Keratinocyte (primary cell): Measurements from ENCODE around the gene XPOT. TPM values are rescaled to one million over a fixed set of nuclear protein-coding genes. Genes with fewer than 3 reads are reported as not detected.

Source experiments
- DNase-seq: peaks from one replicate; pipeline ENCODE4 v3.0.0-alpha.2; 2011; ENCODE audit warnings: low read depth, missing footprints, low spot score
- FAIRE-seq: peaks from 2 replicates; lab custom pipeline; 2011; peaks lifted over from hg19 to GRCh38; lab: Jason Lieb, UNC
- H2AFZ ChIP-seq: 2 replicates; pipeline ENCODE4 v1.6.0; 2012; ENCODE audit warnings: low read length, control low read depth, inconsistent platforms; ENCODE audit not compliant: control insufficient read depth
- H3K27ac ChIP-seq: 2 replicates; pipeline ENCODE4 v1.5.1; 2011; ENCODE audit warnings: low read length; ENCODE audit not compliant: control insufficient read depth, insufficient read depth
- H3K27me3 ChIP-seq: 3 replicates; pipeline ENCODE4 v1.6.0; 2011; ENCODE audit warnings: low read length; ENCODE audit not compliant: control insufficient read depth, insufficient read depth; ENCODE audit errors: extremely low read depth
- H3K36me3 ChIP-seq, 2 experiments: 2 replicates in 1 of 2; 3 replicates in 1 of 2; pipeline ENCODE4 v1.5.1; 2011; ENCODE audit warnings: low read length in 2 of 2, mild to moderate bottlenecking in 1 of 2; ENCODE audit not compliant: control insufficient read depth in 2 of 2, insufficient read depth in 2 of 2; ENCODE audit errors: extremely low read depth in 1 of 2
- H3K4me1 ChIP-seq: 3 replicates; pipeline ENCODE4 v1.5.1; 2011; ENCODE audit warnings: low read length; ENCODE audit not compliant: control insufficient read depth, insufficient read depth; ENCODE audit errors: extremely low read depth
- H3K4me2 ChIP-seq: 3 replicates; pipeline ENCODE4 v1.6.0; 2011; ENCODE audit warnings: low read depth, low read length; ENCODE audit not compliant: control insufficient read depth, insufficient read depth; ENCODE audit errors: extremely low read depth
- H3K4me3 ChIP-seq, 3 experiments: fragments of 200-600 bp in 1 of 3; sonication (generic) in 1 of 3; 2 replicates in 2 of 3; 3 replicates in 1 of 3; pipeline ENCODE4 v1.5.1; 2011 to 2016; ENCODE audit warnings: low read length in 3 of 3, mild to moderate bottlenecking in 3 of 3, control low read depth in 2 of 3, inconsistent platforms in 1 of 3, low read depth in 1 of 3, mixed read lengths in 1 of 3, mixed run types in 1 of 3, moderate library complexity in 1 of 3; ENCODE audit not compliant: control insufficient read depth in 2 of 3, insufficient read depth in 2 of 3; ENCODE audit errors: extremely low read depth in 1 of 3
- H3K79me2 ChIP-seq: 2 replicates; pipeline ENCODE4 v1.6.0; 2012; ENCODE audit warnings: low read length; ENCODE audit not compliant: control insufficient read depth, insufficient read depth
- H3K9ac ChIP-seq: 3 replicates; pipeline ENCODE4 v1.6.0; 2011; ENCODE audit warnings: low read length; ENCODE audit not compliant: control insufficient read depth, insufficient read depth; ENCODE audit errors: extremely low read depth
- H3K9me1 ChIP-seq: 3 replicates; pipeline ENCODE4 v1.6.0; 2011; ENCODE audit warnings: low read length; ENCODE audit not compliant: control insufficient read depth, insufficient read depth; ENCODE audit errors: extremely low read depth
- H3K9me3 ChIP-seq: 2 replicates; pipeline ENCODE4 v1.5.1; 2012; ENCODE audit warnings: low read depth, low read length; ENCODE audit not compliant: control insufficient read depth
- H4K20me1 ChIP-seq: 3 replicates; pipeline ENCODE4 v1.6.0; 2011; ENCODE audit warnings: low read length; ENCODE audit not compliant: control insufficient read depth, insufficient read depth; ENCODE audit errors: extremely low read depth
- CTCF ChIP-seq, 3 experiments: IDR thresholded peaks in 1 of 3; conservative IDR thresholded peaks in 1 of 3; optimal IDR thresholded peaks in 1 of 3; 2 replicates in 2 of 3; 3 replicates in 1 of 3; pipeline versions ENCODE3 to v1.5.1; 2011; ENCODE audit warnings: low read length in 3 of 3, mild to moderate bottlenecking in 3 of 3, moderate library complexity in 2 of 3, control low read depth in 1 of 3, inconsistent platforms in 1 of 3; ENCODE audit not compliant: insufficient read depth in 2 of 3; ENCODE audit errors: extremely low read depth in 1 of 3
- EZH2 ChIP-seq: IDR thresholded peaks from one replicate; pipeline ENCODE4 v1.6.1; 2012; ENCODE audit warnings: inconsistent platforms, mild to moderate bottlenecking, low read length, moderate library complexity
- dilution Hi-C: fragments of 300-500 bp; cut with MboI; formaldehyde crosslinking; loops from one replicate; pipeline ENCODE4 v1.7.0; 2020; ENCODE audit warnings: low sequenced_read_pairs; ENCODE audit not compliant: extremely low pct_ligation_motif_present
- polyA plus RNA-seq, 5 experiments: library from polyadenylated mRNA; depleted of rRNA in 3 of 5; stranded (reverse) in 3 of 5; stranded (forward) in 1 of 5; unstranded in 1 of 5; fragments of >200 nt; gene quantifications; 1 replicate in 1 of 5; 2 replicates in 3 of 5; 3 replicates in 1 of 5; pipeline versions ENCODE4 v1.2.1 to v1.2.3, GENCODE V29; 2011 to 2012; ENCODE audit warnings: missing spikeins in 2 of 5, low read depth in 1 of 5, low replicate concordance in 1 of 5

XPOT gene
- polyA plus RNA-seq, 1 donor (not counting 4 experiments of a cell fraction or from before 2014, with no cell fraction given), result 93.8 TPM

- dilution Hi-C loops, result no loop called here
- no peak overlapping the region for H3K4me2 ChIP-seq
- peaks cover 23% of the 10 kb centered on the region for H3K79me2 ChIP-seq
Observed at GRCh38 chr12:64476844-64477243, 72.7 kb downstream of the XPOT start.

GRCh38 chr12:64478661-64479060 lies 74.5 kb downstream of the XPOT start:
- TF ChIP-seq CTCF (optimal IDR thresholded peaks at IDR 0.05 in 1 of 3, IDR thresholded peaks at IDR 0.05 in 1 of 3, conservative IDR thresholded peaks at IDR 0.05 in 1 of 3; ENCODE audit: extremely low read depth in 1 of 3, insufficient read depth in 2 of 3, low read length in 3 of 3), result no peak
- TF ChIP-seq EZH2, result no peak
- DNase-seq (no peak), FAIRE-seq (no peak)
- no peaks in the 10 kb centered on the region for H3K4me1 ChIP-seq
- no peak overlapping the region for H2AFZ ChIP-seq
- H3K79me2 ChIP-seq, result peaks cover 23% of the 10 kb centered on the region
- no peak overlapping the region for H3K27ac ChIP-seq
- no peak overlapping the region for H3K4me2 ChIP-seq
- no peaks in the 10 kb centered on the region for H4K20me1 ChIP-seq
- no peaks in the 10 kb centered on the region for H3K9me1 ChIP-seq
- H3K4me3 ChIP-seq, result no peak overlapping the region
- no peaks in the 10 kb centered on the region for H3K27me3 ChIP-seq
- peaks cover 2% of the 10 kb centered on the region for H3K9me3 ChIP-seq
- peaks cover 8 to 14% of the 10 kb centered on the region in 2 experiments for H3K36me3 ChIP-seq
- dilution Hi-C loops, result no loop called here
- no peak overlapping the region for H3K9ac ChIP-seq

More at GRCh38 chr12:64476844-64477243, 72.7 kb downstream of the XPOT start:
- TF ChIP-seq CTCF (optimal IDR thresholded peaks at IDR 0.05 in 1 of 3, IDR thresholded peaks at IDR 0.05 in 1 of 3, conservative IDR thresholded peaks at IDR 0.05 in 1 of 3; ENCODE audit: extremely low read depth in 1 of 3, insufficient read depth in 2 of 3, low read length in 3 of 3) (no peak), EZH2 (no peak)
- no peaks in the 10 kb centered on the region for H4K20me1 ChIP-seq
- H3K4me1 ChIP-seq, result no peaks in the 10 kb centered on the region
- no peak overlapping the region for H3K9ac ChIP-seq
- H3K9me1 ChIP-seq, result no peaks in the 10 kb centered on the region
- no peaks in the 10 kb centered on the region for H3K27me3 ChIP-seq
- peaks cover 9 to 12% of the 10 kb centered on the region in 2 experiments for H3K36me3 ChIP-seq
- H3K27ac ChIP-seq, result no peak overlapping the region
- H3K9me3 ChIP-seq, result peaks cover 2% of the 10 kb centered on the region
- FAIRE-seq, result no peak
- no peak overlapping the region for H3K4me3 ChIP-seq
- no peak overlapping the region for H2AFZ ChIP-seq
- no peak for DNase-seq
